GM20000 (cell line): Measurements from ENCODE around the gene CHMP3.

Source experiments
- DNase-seq: peaks from one replicate; pipeline ENCODE4 v3.0.0; 2012; ENCODE audit warnings: low spot score
- TF ChIP-seq, protein P1 (sequence below): IDR thresholded peaks from 2 replicates; pipeline ENCODE4 v1.5.1; 2012; ENCODE audit warnings: mild to moderate bottlenecking, control low read depth; ENCODE audit errors: extremely low read depth, missing control alignments

The CHMP3 gene

DNA sequence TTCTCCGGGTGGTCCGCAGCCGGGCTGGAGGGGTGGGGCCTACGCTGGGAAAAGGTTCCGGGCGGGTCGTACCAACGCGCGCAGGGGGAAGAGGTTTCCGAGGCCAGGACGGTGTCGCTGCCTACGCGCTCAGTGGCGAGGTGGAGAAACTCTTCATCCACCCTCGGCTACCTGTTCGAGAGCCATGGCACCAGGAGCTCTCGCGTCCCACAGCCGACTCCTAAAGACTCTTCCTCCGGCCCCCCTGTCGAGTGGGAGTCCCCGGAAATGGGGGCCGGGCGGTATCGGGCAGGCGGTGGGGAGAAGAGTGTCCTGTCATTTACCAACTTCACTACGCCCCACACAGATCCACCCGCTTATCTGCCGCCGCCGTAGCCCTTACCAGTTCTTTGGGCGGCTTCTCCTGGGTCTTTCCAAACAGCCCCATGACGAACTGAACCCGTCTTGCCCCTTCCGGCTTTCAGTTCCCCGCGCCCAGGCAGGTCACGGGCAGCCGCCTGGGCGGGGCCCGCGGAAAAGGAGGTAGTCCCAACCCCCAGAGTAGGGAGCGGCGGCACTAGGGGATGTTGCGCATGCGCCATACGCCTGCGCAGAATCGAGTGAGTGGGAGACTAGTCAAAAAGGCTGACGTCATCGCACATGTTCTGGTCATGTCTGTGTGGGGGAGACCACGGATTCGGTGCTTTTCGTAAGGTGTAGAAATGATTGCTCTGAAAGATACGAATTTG is at the start of gene CHMP3:
Gene CHMP3, minus strand, starts transcription at position 522 of the 728 bp plus-strand sequence. Its CDS starts 95 bp downstream, at position 427.
- peak; percentile 96 for DNase-seq
- TF ChIP-seq, protein P1, sequence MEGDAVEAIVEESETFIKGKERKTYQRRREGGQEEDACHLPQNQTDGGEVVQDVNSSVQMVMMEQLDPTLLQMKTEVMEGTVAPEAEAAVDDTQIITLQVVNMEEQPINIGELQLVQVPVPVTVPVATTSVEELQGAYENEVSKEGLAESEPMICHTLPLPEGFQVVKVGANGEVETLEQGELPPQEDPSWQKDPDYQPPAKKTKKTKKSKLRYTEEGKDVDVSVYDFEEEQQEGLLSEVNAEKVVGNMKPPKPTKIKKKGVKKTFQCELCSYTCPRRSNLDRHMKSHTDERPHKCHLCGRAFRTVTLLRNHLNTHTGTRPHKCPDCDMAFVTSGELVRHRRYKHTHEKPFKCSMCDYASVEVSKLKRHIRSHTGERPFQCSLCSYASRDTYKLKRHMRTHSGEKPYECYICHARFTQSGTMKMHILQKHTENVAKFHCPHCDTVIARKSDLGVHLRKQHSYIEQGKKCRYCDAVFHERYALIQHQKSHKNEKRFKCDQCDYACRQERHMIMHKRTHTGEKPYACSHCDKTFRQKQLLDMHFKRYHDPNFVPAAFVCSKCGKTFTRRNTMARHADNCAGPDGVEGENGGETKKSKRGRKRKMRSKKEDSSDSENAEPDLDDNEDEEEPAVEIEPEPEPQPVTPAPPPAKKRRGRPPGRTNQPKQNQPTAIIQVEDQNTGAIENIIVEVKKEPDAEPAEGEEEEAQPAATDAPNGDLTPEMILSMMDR = no peak

DNA sequence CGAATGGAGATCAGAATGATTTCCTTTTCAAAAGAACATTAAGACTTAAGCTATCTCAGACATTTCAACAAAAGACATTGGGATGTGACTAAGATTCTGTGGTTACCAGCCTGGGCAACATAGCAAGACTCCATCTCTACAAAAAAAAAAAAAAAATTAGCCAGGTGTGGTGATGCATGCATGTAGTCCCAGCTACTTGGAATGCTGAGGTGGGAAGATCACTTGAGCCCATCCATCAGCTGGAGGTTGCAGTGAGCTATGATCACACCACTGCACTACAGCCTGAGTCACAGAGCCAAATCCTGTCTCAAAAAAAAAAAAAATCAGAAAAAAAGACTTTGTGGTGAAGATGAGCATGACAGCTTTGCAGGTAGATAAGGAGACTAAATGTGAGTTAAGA is 47.6 kb upstream of the CHMP3 start:
- TF ChIP-seq, protein P1 = no peak

DNA sequence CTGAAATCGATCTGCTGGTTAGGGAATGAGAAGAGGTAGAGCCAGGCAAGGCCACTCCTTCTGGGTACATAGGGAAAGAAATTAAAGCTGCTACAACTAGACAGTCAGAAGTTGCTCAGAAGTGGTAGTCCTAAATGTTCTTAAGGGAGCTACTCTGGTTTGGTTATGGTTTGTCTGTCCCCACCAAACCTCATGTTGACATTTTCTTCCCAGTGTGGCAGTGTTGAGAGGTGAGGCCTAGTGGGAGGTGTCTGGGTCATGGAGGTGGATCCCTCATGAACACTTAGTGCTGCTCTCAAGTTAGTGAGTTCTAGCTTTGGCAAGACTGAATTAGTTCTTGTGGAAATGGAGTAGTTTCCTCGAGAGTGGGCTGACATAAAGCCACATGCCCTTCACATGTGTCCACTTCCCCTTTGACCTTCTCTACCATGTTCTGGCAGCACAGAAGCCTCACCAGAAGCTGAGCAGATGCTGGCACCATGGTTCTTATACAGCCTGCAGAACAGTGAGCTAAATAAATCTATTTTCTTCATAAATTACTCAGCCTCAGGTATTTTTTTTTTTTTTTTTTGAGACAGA is 45.7 kb upstream of the CHMP3 start:
- TF ChIP-seq, protein P1 = no peak

More for the DNA sequence above, 47.6 kb upstream of the CHMP3 start:
- DNase-seq = no peak

DNA sequence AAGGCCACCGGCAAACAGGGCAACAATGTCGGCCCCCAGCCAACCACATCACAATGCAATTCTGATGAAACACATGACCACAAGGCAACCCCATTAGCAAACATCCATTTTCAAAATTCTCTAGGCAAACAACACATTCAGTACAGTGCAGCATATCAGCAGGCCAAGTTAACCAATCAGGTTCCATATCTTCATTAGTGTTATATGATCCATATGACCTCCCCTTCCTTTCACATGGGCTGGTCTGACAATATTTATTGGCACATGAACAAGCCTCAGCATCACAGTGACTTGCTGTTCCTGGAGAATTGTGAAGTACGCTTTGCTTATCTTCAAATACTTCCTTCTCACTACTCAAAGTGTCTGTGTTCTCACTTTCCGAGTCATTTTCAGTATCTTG is 40.7 kb upstream of the CHMP3 start:
- no peak for DNase-seq
- TF ChIP-seq, protein P1 = no peak

More for the DNA sequence above, 45.7 kb upstream of the CHMP3 start:
- no peak for DNase-seq

DNA sequence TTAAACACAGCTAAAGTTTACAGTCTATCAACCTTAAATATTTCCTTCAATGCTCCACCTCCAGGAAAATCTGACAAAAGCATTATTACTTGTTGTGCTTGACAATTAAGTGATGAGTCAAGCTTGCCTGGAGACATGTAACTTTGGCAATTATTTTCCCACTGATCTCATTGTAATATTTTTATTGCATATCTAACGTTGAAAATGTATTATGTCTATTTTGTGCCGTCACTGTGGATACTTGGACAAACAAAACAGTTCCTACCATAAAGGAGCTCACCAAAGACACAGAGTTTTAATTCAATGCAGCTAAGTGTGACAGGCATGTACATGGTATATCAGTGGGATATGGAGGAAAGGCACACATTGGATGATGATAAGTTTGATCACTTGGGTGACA is 35.7 kb upstream of the CHMP3 start:
- DNase-seq = no peak
- TF ChIP-seq, protein P1 = no peak

DNA sequence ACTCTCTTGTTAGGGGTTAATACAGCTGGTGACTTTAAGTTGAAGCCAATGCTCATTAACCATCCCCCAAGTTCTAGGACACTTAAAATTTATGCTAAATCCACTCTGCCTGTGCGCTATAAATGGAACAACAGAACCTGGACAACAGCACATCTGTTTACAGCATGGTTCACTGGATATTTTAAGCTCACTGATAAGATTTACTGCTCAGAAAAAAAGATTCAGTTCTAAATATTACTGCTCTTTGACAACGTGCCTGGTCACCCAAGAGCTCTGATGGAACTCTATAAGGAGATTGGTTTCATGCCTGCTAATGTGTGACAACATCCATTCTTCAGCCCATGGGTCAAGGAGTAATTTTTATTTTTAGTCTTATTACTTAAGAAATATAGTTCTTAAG is 32.9 kb upstream of the CHMP3 start:
- TF ChIP-seq, protein P1 = no peak

DNA sequence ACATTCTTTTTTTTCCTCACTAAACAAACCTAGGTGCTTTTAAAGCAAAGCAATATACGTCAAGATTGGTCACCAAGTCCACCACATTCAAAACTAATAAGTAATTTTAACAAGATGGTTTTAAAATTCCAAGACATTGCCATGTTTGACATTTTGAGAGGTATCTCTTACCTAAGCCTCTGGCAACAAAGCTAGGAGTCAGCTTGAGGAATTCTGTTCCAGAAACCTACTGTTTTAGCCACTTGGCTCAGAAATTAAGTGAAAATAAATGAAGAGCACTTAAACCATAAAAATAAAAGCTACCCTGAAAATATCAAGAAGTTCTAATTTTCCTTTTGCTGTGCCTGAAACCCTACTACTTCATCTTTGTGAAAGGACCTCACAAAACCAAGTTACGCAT is 30.0 kb upstream of the CHMP3 start:
- TF ChIP-seq, protein P1 = no peak
- DNase-seq = no peak

More for the DNA sequence above, 32.9 kb upstream of the CHMP3 start:
- DNase-seq = no peak
